Astrocyte (in vitro differentiated cells and primary cell): ENCODE data around the gene MCTP1. TPM values are rescaled to one million over a fixed set of nuclear protein-coding genes. Genes with fewer than 3 reads are reported as not detected.

Source experiments
- DNase-seq: peaks from one replicate; pipeline ENCODE4 v3.0.0-alpha.2; 2010; ENCODE audit warnings: low read depth
- FAIRE-seq: peaks from 2 replicates; lab custom pipeline; 2011; peaks lifted over from hg19 to GRCh38; lab: Jason Lieb, UNC
- H2AFZ ChIP-seq: 2 replicates; pipeline ENCODE4 v1.6.0; 2012; ENCODE audit warnings: low read depth, low read length, inconsistent platforms
- H3K27ac ChIP-seq: 2 replicates; pipeline ENCODE4 v1.5.1; 2011; ENCODE audit warnings: low read depth, low read length, inconsistent platforms
- H3K27me3 ChIP-seq: 2 replicates; pipeline ENCODE4 v1.6.0; 2011; ENCODE audit warnings: low read length, inconsistent platforms; ENCODE audit not compliant: insufficient read depth
- H3K36me3 ChIP-seq: 2 replicates; pipeline ENCODE4 v1.5.1; 2011; ENCODE audit warnings: low read length, inconsistent platforms; ENCODE audit not compliant: insufficient read depth
- H3K4me1 ChIP-seq: 2 replicates; pipeline ENCODE4 v1.5.1; 2011; ENCODE audit warnings: low read length, inconsistent platforms; ENCODE audit not compliant: insufficient read depth
- H3K4me2 ChIP-seq: 2 replicates; pipeline ENCODE4 v1.6.0; 2012; ENCODE audit warnings: low read length, inconsistent platforms
- H3K4me3 ChIP-seq: 2 replicates; pipeline ENCODE4 v1.5.1; 2011; ENCODE audit warnings: low read depth, mild to moderate bottlenecking, low read length, inconsistent platforms; ENCODE audit not compliant: insufficient read depth
- H3K79me2 ChIP-seq: 2 replicates; pipeline ENCODE4 v1.6.0; 2012; ENCODE audit warnings: mild to moderate bottlenecking, low read length, inconsistent platforms; ENCODE audit not compliant: insufficient read depth
- H3K9ac ChIP-seq: 2 replicates; pipeline ENCODE4 v1.6.0; 2012; ENCODE audit warnings: mild to moderate bottlenecking, low read length, inconsistent platforms
- H3K9me3 ChIP-seq: 2 replicates; pipeline ENCODE4 v1.5.1; 2012; ENCODE audit warnings: low read depth, mild to moderate bottlenecking, low read length, inconsistent platforms; ENCODE audit not compliant: insufficient read depth
- H4K20me1 ChIP-seq: 2 replicates; pipeline ENCODE4 v1.6.0; 2012; ENCODE audit warnings: low read length, inconsistent platforms; ENCODE audit not compliant: insufficient read depth
- H3K27ac Mint-ChIP-seq: one replicate; pipeline ENCODE4 v1.8.0; 2021; ENCODE audit warnings: mild to moderate bottlenecking, mixed read lengths; ENCODE audit not compliant: unreplicated experiment
- H3K27me3 Mint-ChIP-seq: one replicate; pipeline ENCODE4 v1.8.0; 2021; ENCODE audit warnings: low read depth, mixed read lengths; ENCODE audit not compliant: unreplicated experiment
- H3K36me3 Mint-ChIP-seq: one replicate; pipeline ENCODE4 v1.8.0; 2021; ENCODE audit warnings: low read depth, mixed read lengths; ENCODE audit not compliant: unreplicated experiment
- H3K4me1 Mint-ChIP-seq: one replicate; pipeline ENCODE4 v1.8.0; 2021; ENCODE audit warnings: low read depth, mixed read lengths; ENCODE audit not compliant: unreplicated experiment
- H3K4me3 Mint-ChIP-seq: one replicate; pipeline ENCODE4 v1.8.0; 2021; ENCODE audit warnings: mild to moderate bottlenecking, moderate library complexity, mixed read lengths; ENCODE audit not compliant: unreplicated experiment
- H3K9me3 Mint-ChIP-seq: one replicate; pipeline ENCODE4 v1.8.0; 2021; ENCODE audit warnings: mild to moderate bottlenecking, mixed read lengths; ENCODE audit not compliant: unreplicated experiment
- CTCF ChIP-seq: IDR thresholded peaks from 2 replicates; pipeline ENCODE4 v1.5.1; 2011; ENCODE audit warnings: low read depth, mild to moderate bottlenecking, inconsistent platforms, low read length, moderate library complexity; ENCODE audit not compliant: insufficient read depth
- EZH2 ChIP-seq: IDR thresholded peaks from 2 replicates; pipeline ENCODE4 v1.6.1; 2012; ENCODE audit warnings: mild to moderate bottlenecking, low read length, inconsistent platforms; ENCODE audit not compliant: insufficient read depth
- total RNA-seq: library from RNA; stranded (reverse); gene quantifications from 2 replicates; pipeline ENCODE4 v1.2.1, GENCODE V29; 2021

Gene MCTP1
- total RNA-seq, 1 donor from 2014 or later, result 40.6 TPM

- Mint-ChIP-seq H3K27ac (no peak overlapping the region), H3K27me3 (no peaks in the 10 kb centered on the region), H3K36me3 (peaks cover 11% of the 10 kb centered on the region), H3K4me1 (peaks cover 2% of the 10 kb centered on the region), H3K9me3 (peaks cover 2% of the 10 kb centered on the region), H3K4me3 (no peak overlapping the region)
- DNase-seq (no peak), FAIRE-seq (no peak)
- Histone ChIP-seq H3K27ac (no peak overlapping the region), H3K36me3 (no peaks in the 10 kb centered on the region), H3K4me2 (no peak overlapping the region), H2AFZ (no peak overlapping the region), H3K27me3 (no peaks in the 10 kb centered on the region), H3K79me2 (no peaks in the 10 kb centered on the region), H3K9me3 (no peaks in the 10 kb centered on the region), H4K20me1 (no peaks in the 10 kb centered on the region), H3K4me3 (no peak overlapping the region), H3K4me1 (peaks cover 5% of the 10 kb centered on the region), H3K9ac (no peak overlapping the region)
- TF ChIP-seq EZH2 (no peak), CTCF (no peak)
Measured at GRCh38 chr5:94775088-94775487, 509.8 kb downstream of the MCTP1 start.

- Mint-ChIP-seq H3K4me3 (no peak overlapping the region), H3K9me3 (peaks cover 2% of the 10 kb centered on the region), H3K4me1 (no peaks in the 10 kb centered on the region), H3K36me3 (peaks cover 14% of the 10 kb centered on the region), H3K27ac (no peak overlapping the region), H3K27me3 (no peaks in the 10 kb centered on the region)
- Histone ChIP-seq H3K27ac (no peak overlapping the region), H3K4me3 (no peak overlapping the region), H3K9me3 (no peaks in the 10 kb centered on the region), H3K79me2 (no peaks in the 10 kb centered on the region), H3K4me2 (no peak overlapping the region), H3K9ac (no peak overlapping the region), H3K4me1 (peaks cover 5% of the 10 kb centered on the region), H2AFZ (no peak overlapping the region), H3K36me3 (no peaks in the 10 kb centered on the region), H4K20me1 (no peaks in the 10 kb centered on the region), H3K27me3 (no peaks in the 10 kb centered on the region)
- FAIRE-seq (no peak), DNase-seq (no peak)
- TF ChIP-seq CTCF, result no peak
Measured at GRCh38 chr5:94771742-94772141, 513.2 kb downstream of the MCTP1 start.

GRCh38 chr5:94769996-94770395 is 514.9 kb downstream of the MCTP1 start:
- Histone ChIP-seq H3K27me3 (no peaks in the 10 kb centered on the region), H3K79me2 (no peaks in the 10 kb centered on the region), H3K27ac (no peak overlapping the region), H3K4me1 (no peaks in the 10 kb centered on the region), H3K36me3 (no peaks in the 10 kb centered on the region), H4K20me1 (no peaks in the 10 kb centered on the region), H3K4me3 (no peak overlapping the region), H3K9ac (no peak overlapping the region), H3K9me3 (no peaks in the 10 kb centered on the region), H3K4me2 (no peak overlapping the region), H2AFZ (no peak overlapping the region)
- Mint-ChIP-seq H3K27me3 (no peaks in the 10 kb centered on the region), H3K27ac (no peak overlapping the region), H3K9me3 (peaks cover 2% of the 10 kb centered on the region), H3K4me1 (no peaks in the 10 kb centered on the region), H3K4me3 (no peak overlapping the region), H3K36me3 (peaks cover 15% of the 10 kb centered on the region)
- no peak for FAIRE-seq
- DNase-seq, result no peak
- TF ChIP-seq CTCF, result no peak
- no peak for TF ChIP-seq EZH2
